ENCODE measurements around the gene KLHL10. TPM values are rescaled to one million over a fixed set of nuclear protein-coding genes. Genes with fewer than 3 reads are reported as not detected.
A peak's percentile ranks its signal among the peaks of the same experiment; 100 is the strongest.

KLHL10 gene
- total and polyA plus RNA-seq, 2 of the 13 experiments (the other 11 are each of a cell fraction or from before 2014, with no cell fraction given) = 0.04 to 0.08 TPM

GRCh38 chr17:41793784-41794539, 43.7 kb upstream of the KLHL10 start (continued):
- TF ChIP-seq, protein P1, sequence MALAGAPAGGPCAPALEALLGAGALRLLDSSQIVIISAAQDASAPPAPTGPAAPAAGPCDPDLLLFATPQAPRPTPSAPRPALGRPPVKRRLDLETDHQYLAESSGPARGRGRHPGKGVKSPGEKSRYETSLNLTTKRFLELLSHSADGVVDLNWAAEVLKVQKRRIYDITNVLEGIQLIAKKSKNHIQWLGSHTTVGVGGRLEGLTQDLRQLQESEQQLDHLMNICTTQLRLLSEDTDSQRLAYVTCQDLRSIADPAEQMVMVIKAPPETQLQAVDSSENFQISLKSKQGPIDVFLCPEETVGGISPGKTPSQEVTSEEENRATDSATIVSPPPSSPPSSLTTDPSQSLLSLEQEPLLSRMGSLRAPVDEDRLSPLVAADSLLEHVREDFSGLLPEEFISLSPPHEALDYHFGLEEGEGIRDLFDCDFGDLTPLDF (CRISPR knock-in tag; IDR thresholded peaks at IDR 0.05) = no peak
- peak; percentile 50 for TF ChIP-seq CTCF (CRISPR knock-in tag; IDR thresholded peaks at IDR 0.05)
- TF ChIP-seq ZC3H4 (CRISPR knock-in tag; IDR thresholded peaks at IDR 0.05; ENCODE audit: borderline replicate concordance) = no peak
- TF ChIP-seq HNRNPLL (IDR thresholded peaks at IDR 0.05; ENCODE audit: low read depth, low read length, poor library complexity, severe bottlenecking) = no peak
- TF ChIP-seq ZNF136 (CRISPR knock-in tag; IDR thresholded peaks at IDR 0.05; ENCODE audit: low read depth) = no peak
- TF ChIP-seq ZNF567 (CRISPR knock-in tag; IDR thresholded peaks at IDR 0.05; ENCODE audit: borderline replicate concordance) = no peak
- no peak for TF ChIP-seq ZNF333 (CRISPR knock-in tag; IDR thresholded peaks at IDR 0.05; ENCODE audit: borderline replicate concordance)
- no peak for TF ChIP-seq IKZF5 (CRISPR knock-in tag; IDR thresholded peaks at IDR 0.05)
- TF ChIP-seq ZNF460 (CRISPR knock-in tag; IDR thresholded peaks at IDR 0.05; ENCODE audit: borderline replicate concordance) = no peak
- no peak for TF ChIP-seq SKI (IDR thresholded peaks at IDR 0.05; ENCODE audit: partially characterized antibody)
- TF ChIP-seq, protein P2, sequence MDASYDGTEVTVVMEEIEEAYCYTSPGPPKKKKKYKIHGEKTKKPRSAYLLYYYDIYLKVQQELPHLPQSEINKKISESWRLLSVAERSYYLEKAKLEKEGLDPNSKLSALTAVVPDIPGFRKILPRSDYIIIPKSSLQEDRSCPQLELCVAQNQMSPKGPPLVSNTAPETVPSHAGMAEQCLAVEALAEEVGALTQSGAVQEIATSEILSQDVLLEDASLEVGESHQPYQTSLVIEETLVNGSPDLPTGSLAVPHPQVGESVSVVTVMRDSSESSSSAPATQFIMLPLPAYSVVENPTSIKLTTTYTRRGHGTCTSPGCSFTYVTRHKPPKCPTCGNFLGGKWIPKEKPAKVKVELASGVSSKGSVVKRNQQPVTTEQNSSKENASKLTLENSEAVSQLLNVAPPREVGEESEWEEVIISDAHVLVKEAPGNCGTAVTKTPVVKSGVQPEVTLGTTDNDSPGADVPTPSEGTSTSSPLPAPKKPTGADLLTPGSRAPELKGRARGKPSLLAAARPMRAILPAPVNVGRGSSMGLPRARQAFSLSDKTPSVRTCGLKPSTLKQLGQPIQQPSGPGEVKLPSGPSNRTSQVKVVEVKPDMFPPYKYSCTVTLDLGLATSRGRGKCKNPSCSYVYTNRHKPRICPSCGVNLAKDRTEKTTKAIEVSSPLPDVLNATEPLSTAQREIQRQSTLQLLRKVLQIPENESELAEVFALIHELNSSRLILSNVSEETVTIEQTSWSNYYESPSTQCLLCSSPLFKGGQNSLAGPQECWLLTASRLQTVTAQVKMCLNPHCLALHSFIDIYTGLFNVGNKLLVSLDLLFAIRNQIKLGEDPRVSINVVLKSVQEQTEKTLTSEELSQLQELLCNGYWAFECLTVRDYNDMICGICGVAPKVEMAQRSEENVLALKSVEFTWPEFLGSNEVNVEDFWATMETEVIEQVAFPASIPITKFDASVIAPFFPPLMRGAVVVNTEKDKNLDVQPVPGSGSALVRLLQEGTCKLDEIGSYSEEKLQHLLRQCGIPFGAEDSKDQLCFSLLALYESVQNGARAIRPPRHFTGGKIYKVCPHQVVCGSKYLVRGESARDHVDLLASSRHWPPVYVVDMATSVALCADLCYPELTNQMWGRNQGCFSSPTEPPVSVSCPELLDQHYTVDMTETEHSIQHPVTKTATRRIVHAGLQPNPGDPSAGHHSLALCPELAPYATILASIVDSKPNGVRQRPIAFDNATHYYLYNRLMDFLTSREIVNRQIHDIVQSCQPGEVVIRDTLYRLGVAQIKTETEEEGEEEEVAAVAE (CRISPR knock-in tag; IDR thresholded peaks at IDR 0.05; ENCODE audit: borderline replicate concordance) = 0 out of 2 replicates have a peak, but pooled peaks have one; percentile 12
- TF ChIP-seq, protein P3, sequence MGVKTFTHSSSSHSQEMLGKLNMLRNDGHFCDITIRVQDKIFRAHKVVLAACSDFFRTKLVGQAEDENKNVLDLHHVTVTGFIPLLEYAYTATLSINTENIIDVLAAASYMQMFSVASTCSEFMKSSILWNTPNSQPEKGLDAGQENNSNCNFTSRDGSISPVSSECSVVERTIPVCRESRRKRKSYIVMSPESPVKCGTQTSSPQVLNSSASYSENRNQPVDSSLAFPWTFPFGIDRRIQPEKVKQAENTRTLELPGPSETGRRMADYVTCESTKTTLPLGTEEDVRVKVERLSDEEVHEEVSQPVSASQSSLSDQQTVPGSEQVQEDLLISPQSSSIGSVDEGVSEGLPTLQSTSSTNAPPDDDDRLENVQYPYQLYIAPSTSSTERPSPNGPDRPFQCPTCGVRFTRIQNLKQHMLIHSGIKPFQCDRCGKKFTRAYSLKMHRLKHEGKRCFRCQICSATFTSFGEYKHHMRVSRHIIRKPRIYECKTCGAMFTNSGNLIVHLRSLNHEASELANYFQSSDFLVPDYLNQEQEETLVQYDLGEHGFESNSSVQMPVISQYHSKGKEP (CRISPR knock-in tag; IDR thresholded peaks at IDR 0.05) = no peak
- TF ChIP-seq, protein P4, sequence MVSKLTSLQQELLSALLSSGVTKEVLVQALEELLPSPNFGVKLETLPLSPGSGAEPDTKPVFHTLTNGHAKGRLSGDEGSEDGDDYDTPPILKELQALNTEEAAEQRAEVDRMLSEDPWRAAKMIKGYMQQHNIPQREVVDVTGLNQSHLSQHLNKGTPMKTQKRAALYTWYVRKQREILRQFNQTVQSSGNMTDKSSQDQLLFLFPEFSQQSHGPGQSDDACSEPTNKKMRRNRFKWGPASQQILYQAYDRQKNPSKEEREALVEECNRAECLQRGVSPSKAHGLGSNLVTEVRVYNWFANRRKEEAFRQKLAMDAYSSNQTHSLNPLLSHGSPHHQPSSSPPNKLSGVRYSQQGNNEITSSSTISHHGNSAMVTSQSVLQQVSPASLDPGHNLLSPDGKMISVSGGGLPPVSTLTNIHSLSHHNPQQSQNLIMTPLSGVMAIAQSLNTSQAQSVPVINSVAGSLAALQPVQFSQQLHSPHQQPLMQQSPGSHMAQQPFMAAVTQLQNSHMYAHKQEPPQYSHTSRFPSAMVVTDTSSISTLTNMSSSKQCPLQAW (CRISPR knock-in tag; IDR thresholded peaks at IDR 0.05) = 0 out of 2 replicates have a peak, but pooled peaks have one; percentile 13
- TF ChIP-seq, protein P5, sequence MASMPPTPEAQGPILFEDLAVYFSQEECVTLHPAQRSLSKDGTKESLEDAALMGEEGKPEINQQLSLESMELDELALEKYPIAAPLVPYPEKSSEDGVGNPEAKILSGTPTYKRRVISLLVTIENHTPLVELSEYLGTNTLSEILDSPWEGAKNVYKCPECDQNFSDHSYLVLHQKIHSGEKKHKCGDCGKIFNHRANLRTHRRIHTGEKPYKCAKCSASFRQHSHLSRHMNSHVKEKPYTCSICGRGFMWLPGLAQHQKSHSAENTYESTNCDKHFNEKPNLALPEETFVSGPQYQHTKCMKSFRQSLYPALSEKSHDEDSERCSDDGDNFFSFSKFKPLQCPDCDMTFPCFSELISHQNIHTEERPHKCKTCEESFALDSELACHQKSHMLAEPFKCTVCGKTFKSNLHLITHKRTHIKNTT (CRISPR knock-in tag; IDR thresholded peaks at IDR 0.05) = no peak
